Measurements from ENCODE around the gene CBLN1.

- TF ChIP-seq CTCF (IDR thresholded peaks at IDR 0.05) (no peak), POLR2A (IDR thresholded peaks at IDR 0.05) (no peak)
Measured at GRCh38 chr16:49269201-49269600, 12.4 kb downstream of the CBLN1 start.

All from uterus (tissue), 2 donors.